OCI-M2 (cell line): ENCODE data around the gene CX3CL1.
"Not testable (repeated sequence)": the region's sequence is repeated elsewhere in the genome, so short reads cannot be mapped to it uniquely, and the experiment has no call there.

Experiments
- DNase-seq: peaks from one replicate; lab custom pipeline; 2025; ENCODE audit not compliant: unreplicated experiment; lab: John Stamatoyannopoulos, UW

CX3CL1 gene

DNA sequence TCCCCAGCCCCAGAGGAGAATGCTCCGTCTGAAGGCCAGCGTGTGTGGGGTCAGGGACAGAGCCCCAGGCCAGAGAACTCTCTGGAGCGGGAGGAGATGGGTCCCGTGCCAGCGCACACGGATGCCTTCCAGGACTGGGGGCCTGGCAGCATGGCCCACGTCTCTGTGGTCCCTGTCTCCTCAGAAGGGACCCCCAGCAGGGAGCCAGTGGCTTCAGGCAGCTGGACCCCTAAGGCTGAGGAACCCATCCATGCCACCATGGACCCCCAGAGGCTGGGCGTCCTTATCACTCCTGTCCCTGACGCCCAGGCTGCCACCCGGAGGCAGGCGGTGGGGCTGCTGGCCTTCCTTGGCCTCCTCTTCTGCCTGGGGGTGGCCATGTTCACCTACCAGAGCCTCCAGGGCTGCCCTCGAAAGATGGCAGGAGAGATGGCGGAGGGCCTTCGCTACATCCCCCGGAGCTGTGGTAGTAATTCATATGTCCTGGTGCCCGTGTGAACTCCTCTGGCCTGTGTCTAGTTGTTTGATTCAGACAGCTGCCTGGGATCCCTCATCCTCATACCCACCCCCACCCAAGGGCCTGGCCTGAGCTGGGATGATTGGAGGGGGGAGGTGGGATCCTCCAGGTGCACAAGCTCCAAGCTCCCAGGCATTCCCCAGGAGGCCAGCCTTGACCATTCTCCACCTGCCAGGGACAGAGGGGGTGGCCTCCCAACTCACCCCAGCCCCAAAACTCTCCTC lies 10.4 kb downstream of the CX3CL1 start:
- DNase-seq: no peak

GRCh38 chr16:57383276-57384247 lies 11.3 kb downstream of the CX3CL1 start:
- no peak for DNase-seq

GRCh38 chr16:57384248-57385070 lies 12.2 kb downstream of the CX3CL1 start:
- DNase-seq: no peak

DNA sequence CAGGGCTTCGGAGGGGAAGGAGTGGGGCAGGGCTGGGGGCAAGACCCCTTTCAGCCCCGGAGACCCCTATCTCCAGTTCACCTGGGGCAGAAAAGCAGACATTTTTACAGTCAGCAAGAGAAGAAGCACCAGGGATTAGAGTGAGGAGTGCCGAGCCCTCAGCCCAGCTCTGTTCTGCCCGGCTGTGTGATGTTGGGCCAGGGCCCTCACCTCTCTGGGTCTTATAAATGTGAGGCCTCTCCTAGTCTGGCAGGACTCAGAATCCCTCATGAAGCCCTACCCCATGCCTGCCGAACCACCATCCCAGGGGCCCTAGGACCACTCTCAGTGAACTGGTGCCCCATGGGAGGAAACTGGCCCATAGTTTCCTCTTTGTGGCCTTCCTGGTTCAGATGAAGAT lies 12.8 kb downstream of the CX3CL1 start:
- DNase-seq: no peak

GRCh38 chr16:57386381-57386951 lies 14.2 kb downstream of the CX3CL1 start:
- DNase-seq: no peak

DNA sequence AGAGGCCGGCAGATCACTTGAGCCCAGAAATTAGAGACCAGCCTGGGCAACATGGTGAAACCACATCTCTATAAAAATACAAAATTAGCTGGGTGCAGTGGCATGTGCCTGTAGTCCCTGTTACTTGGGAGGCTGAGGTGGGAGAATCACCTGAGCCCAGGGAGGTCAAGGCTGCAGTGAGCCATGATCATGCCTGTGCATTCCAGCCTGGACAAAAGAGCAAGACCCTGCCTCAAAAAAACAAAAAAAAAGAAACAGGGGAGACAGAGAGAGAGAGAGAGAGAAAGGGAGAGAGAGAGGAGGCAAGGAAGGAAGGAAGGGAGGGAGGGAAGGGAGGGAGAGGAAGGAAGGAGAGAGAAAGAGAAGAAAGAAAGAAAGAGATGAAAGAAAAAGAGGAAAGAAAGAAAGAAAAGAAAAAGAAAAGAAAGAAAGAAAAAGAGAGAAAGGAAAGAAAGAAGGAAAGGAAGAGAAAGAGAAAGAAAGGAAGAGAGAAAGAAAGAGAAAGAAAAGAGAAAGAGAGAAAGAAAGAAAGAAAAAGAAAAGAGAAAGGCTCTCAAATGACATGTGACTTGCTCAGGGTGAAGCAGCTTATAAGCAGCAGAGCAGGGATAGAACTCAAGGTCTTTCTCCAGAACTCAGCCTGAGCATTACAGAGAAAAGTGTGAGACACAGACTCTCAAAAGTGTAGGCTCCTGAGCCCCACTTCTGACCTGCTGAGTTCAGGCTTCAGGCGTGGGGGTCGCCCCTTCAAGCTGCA lies 15.5 kb downstream of the CX3CL1 start:
- no peak for DNase-seq

GRCh38 chr16:57388359-57389086 lies 16.2 kb downstream of the CX3CL1 start:
- DNase-seq: no peak

DNA sequence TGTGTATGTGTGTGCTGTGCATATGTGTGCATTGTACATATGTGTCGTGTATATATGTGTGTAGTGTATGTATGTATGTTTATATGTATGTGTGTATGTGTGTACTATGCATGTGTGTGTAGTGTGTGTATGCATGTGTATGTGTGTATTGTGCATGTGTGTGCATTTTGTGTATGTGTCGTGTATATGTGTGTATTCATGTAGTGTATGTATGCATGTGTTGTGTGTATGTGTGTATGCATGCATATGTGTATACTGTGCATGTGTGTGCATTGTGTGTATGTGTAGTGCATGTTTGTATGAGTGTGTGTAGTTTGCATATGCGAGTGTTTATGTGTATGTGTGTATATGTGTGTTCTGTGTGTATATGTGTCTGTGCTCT lies 16.8 kb downstream of the CX3CL1 start:
- no peak for DNase-seq

GRCh38 chr16:57390636-57391295 lies 18.5 kb downstream of the CX3CL1 start:
- no peak for DNase-seq

- DNase-seq: no peak
Measured at GRCh38 chr16:57391300-57391699, 19.0 kb downstream of the CX3CL1 start.

DNA sequence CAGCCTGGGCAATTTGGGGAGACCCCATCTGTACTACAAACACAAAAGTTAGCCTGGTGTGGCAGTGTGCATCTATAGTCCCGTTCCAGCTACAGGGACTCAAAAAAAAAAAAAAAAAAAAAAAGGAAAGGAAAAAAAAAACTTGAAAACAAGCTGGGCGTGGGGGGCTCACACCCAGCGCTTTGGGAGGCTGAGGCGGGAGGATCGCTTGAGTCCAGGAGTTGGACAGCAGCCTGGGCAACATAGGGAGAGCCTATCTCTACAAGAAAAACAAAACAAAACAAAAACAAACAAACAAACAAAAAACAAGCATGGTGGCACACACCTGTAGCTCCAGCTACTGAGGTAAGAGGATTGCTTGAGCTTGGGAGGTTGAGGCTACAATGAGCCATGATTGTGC lies 19.4 kb downstream of the CX3CL1 start:
- DNase-seq: no peak

DNA sequence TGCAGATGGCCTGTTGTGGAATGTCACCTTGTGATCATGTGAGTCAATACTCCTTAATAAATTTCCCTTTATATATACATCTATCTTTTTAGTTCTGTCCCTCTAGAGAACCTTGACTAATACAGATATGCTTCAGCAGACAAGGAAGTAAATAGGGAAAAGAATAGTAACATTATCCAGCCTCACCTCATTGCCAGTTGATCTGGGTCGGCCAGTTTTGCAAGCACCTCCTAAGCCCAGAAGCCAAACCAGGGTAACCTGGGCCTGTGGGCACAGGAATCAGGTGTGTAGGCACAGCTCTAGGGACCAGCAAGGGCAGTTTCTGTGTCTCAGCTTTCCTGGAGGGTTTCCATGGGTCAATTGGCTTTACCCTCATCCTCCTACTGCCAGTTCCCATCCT lies 20.4 kb downstream of the CX3CL1 start:
- no peak for DNase-seq

DNA sequence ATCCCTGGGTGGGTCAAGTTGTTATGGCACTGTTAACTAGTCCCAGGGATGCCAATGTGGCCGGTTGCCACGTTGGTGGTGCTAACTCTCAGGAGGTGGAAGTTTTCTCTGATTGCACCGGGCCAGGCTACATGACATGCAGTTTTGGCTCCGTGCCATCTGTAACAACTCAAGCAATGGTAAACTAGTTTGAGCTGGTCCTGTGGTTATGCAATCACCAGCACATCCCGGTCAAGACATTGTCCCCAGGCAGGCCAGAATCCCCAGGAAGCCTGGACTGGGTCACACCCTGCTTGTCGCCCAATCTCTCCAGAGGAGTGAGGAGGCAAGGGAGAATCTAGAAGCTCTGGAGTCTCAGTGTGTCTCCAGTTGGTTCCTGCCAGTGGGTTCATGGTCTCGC lies 22.2 kb downstream of the CX3CL1 start:
- no peak for DNase-seq

DNA sequence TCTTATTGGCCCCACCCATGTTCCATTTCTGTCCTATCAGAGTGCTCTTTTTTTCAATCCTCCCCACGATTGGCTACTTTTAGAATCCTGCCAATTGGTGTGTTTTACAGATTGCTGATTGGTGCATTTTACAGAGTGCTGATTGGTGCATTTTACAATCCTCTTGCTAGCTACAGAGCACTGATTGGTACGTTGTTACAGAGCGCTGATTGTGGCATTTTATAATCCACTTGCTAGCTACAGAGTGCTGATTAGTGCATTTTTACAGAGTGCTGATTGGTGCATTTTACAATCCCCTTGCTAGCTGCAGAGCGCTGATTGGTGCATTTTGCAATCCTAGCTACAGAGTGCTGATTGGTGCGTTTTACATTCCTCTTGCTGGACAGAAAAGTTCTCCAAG lies 22.7 kb downstream of the CX3CL1 start:
- no peak for DNase-seq

GRCh38 chr16:57396786-57397185 lies 24.5 kb downstream of the CX3CL1 start:
- no peak for DNase-seq

- DNase-seq: not testable (repeated sequence)
Measured at GRCh38 chr16:57397493-57397892, 25.2 kb downstream of the CX3CL1 start.

DNA sequence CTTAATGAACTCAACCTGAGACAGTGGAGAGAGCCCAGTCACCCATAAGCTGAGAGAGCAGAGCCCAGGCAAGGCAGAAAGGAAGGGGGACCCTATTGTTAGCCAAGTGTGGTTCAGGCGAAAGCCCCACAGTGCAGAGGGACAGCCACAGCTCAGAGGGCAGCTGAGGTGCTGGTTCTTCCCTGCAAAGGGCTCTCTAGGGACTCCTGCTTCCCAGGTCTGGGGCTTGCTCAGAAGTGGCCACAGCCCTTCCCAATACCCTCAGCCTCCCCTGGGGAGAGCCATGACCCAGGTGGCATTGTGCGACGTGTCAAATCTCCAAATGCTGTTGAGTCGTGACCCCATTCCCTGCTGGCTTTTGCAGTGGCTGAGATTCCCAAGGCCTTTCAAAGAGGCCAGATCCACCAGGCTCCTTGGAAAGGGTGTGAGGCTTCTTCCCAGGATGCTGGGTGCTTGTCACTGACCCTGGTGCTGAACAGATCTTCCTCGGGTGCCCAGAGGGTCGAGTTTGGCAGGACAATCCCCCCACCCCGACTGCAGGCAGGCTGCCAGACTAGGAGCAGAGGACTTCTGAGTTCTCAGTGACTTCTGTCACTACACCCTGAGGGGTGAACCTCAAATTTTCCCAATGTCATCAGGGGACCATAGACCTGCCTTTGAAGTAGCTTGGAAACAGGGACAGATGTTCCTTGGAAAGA lies 29.8 kb downstream of the CX3CL1 start:
- DNase-seq: no peak
